Vagina (tissue), 2 donors: ENCODE data around the gene ADAT1. TPM values are rescaled to one million over a fixed set of nuclear protein-coding genes. Genes with fewer than 3 reads are reported as not detected.

Experiments used
- DNase-seq, 2 donors: peaks; one replicate each; pipeline ENCODE4 v3.0.0-alpha.2; 2017; ENCODE audit errors: extremely low spot score in 2 of 2
- H3K27ac ChIP-seq: fragments of 200-600 bp; sonication (generic); one replicate; pipeline ENCODE4 v1.5.1; 2019
- H3K27me3 ChIP-seq: fragments of 200-600 bp; sonication (generic); one replicate; pipeline ENCODE4 v1.5.1; 2019
- H3K36me3 ChIP-seq, 2 donors: fragments of 200-600 bp; sonication (generic); one replicate each; pipeline ENCODE4 v1.5.1; 2017 to 2019
- H3K4me1 ChIP-seq: fragments of 200-600 bp; sonication (generic); one replicate; pipeline ENCODE4 v1.5.1; 2019
- H3K4me3 ChIP-seq, 2 donors: fragments of 200-600 bp; sonication (generic); 1 replicate in 1 of 2; 2 replicates in 1 of 2; pipeline ENCODE4 v1.5.1; 2016 to 2019
- H3K9me3 ChIP-seq: fragments of 200-600 bp; sonication (generic); one replicate; pipeline ENCODE4 v1.5.1; 2019
- POLR2A ChIP-seq, 2 donors: fragments of 450-650 bp; IDR thresholded peaks; one replicate each; pipeline ENCODE4 v1.6.1; 2017; ENCODE audit warnings: antibody characterized with exemption in 2 of 2, mild to moderate bottlenecking in 2 of 2, moderate library complexity in 2 of 2
- POLR2AphosphoS5 ChIP-seq, 2 donors: sonication (generic); formaldehyde crosslinking; IDR thresholded peaks; one replicate each; pipeline ENCODE4 v1.9.0; 2017; ENCODE audit warnings: antibody characterized with exemption in 2 of 2, mild to moderate bottlenecking in 2 of 2, low read depth in 1 of 2; ENCODE audit not compliant: insufficient read depth in 1 of 2
- intact Hi-C: fragments of 100-400 bp; cut with DNase I; formaldehyde crosslinking; loops from one replicate; pipeline ENCODE4 v1.15.1; 2023
- total RNA-seq: library from RNA; depleted of rRNA; stranded (reverse); fragments of >200 nt; gene quantifications from one replicate; pipeline ENCODE4 v1.2.3, GENCODE V29; 2016
- TF ChIP-seq, protein P1 (sequence below), 3 experiments: fragments of 450-650 bp in 2 of 3; fragments of 200-600 bp in 1 of 3; sonication (generic) in 1 of 3; IDR thresholded peaks; one replicate each; pipeline ENCODE4 v1.5.1; 2017 to 2019; ENCODE audit warnings: antibody characterized with exemption in 3 of 3, mild to moderate bottlenecking in 2 of 3, moderate library complexity in 2 of 3

Gene ADAT1
- total RNA-seq, 1 donor from 2014 or later = 44.4 TPM

DNA sequence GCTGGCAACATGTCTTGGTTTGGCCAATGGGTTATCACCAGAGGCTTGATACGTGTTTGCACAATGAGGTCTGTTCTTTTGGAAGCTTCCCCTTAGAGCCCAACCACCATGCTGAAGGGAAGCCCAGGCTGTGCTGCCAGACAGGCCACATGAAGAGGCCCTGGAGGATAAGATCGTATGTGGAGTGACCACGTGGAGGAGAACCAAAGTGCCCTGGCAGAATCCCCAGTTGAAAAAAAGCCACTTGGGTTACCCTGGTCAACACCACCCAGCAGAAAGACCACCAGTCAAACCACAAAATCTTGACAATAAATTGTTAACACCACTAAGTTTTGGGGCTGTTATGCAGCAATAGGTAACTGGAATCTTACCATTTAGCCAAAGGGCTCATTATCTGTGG, 7.0 kb upstream of the ADAT1 start:
- Histone ChIP-seq H3K4me1 (no peaks in the 10 kb centered on the region), H3K27ac (no peak overlapping the region), H3K36me3 (peaks cover 0 to 85% of the 10 kb centered on the region in 2 donors), H3K9me3 (no peaks in the 10 kb centered on the region), H3K27me3 (no peaks in the 10 kb centered on the region), H3K4me3 (no peak overlapping the region)
- intact Hi-C loops = no loop called here
- TF ChIP-seq POLR2A (IDR thresholded peaks at IDR 0.05) (no peak), POLR2AphosphoS5 (IDR thresholded peaks at IDR 0.05; ENCODE audit: insufficient read depth in 1 of 2, low read depth in 1 of 2) (no peak)
- TF ChIP-seq, protein P1, sequence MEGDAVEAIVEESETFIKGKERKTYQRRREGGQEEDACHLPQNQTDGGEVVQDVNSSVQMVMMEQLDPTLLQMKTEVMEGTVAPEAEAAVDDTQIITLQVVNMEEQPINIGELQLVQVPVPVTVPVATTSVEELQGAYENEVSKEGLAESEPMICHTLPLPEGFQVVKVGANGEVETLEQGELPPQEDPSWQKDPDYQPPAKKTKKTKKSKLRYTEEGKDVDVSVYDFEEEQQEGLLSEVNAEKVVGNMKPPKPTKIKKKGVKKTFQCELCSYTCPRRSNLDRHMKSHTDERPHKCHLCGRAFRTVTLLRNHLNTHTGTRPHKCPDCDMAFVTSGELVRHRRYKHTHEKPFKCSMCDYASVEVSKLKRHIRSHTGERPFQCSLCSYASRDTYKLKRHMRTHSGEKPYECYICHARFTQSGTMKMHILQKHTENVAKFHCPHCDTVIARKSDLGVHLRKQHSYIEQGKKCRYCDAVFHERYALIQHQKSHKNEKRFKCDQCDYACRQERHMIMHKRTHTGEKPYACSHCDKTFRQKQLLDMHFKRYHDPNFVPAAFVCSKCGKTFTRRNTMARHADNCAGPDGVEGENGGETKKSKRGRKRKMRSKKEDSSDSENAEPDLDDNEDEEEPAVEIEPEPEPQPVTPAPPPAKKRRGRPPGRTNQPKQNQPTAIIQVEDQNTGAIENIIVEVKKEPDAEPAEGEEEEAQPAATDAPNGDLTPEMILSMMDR (IDR thresholded peaks at IDR 0.05) = no peak
- no peak for DNase-seq

DNA sequence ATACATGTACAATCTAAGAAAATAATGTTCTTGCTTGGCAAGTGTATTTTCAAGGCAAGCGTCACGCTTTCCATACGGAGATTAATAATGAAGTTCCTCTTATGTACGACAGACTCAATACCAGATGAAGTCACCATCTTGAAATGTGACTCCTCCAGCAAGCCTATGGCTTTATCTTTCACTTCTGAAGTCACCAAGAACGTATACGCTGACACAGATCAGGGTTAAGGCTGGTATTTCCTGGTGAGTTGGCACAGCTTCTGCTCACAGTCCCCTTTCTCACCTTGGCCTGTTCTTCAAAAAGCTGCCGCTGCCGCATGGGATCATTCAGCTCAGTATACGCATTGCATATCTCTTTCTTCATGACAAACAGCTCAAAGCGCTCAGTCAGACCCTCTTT, 6.1 kb upstream of the ADAT1 start:
- H3K4me3 ChIP-seq = no peak overlapping the region
- H3K36me3 ChIP-seq = peaks cover 0 to 76% of the 10 kb centered on the region in 2 donors
- no peak for DNase-seq
- no peaks in the 10 kb centered on the region for H3K9me3 ChIP-seq
- intact Hi-C loops = loop anchor here (2.0 to 10.0 kb wide), 2 partner anchors 28 to 164 kb away; partner anchors contain the start of gene TMEM170A
- TF ChIP-seq, protein P1 (IDR thresholded peaks at IDR 0.05) = no peak
- TF ChIP-seq POLR2AphosphoS5 (IDR thresholded peaks at IDR 0.05; ENCODE audit: insufficient read depth in 1 of 2, low read depth in 1 of 2) = no peak
- no peak for TF ChIP-seq POLR2A (IDR thresholded peaks at IDR 0.05)
- no peaks in the 10 kb centered on the region for H3K27me3 ChIP-seq
- no peak overlapping the region for H3K27ac ChIP-seq
- H3K4me1 ChIP-seq = no peaks in the 10 kb centered on the region

DNA sequence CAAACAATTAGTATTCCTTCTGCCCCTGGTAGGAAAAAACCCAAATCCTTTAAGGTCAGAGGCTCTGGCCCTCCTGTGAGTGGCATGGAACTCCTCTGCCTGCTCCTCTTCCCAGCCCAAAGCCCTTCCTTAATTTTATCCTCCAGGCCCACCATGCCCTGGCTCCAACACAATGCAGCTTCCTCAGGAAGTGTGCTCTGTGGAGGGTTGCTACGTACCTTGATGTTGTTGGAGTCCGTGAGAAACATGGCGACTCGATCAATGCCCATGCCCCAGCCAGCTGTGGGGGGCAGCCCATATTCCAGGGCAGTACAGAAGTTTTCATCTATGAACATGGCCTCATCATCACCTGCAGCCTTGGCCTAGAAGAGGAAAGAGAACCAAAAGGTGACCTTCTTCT, 5.3 kb upstream of the ADAT1 start:
- Histone ChIP-seq H3K4me1 (no peaks in the 10 kb centered on the region), H3K9me3 (no peaks in the 10 kb centered on the region), H3K27me3 (no peaks in the 10 kb centered on the region), H3K36me3 (peaks cover 0 to 68% of the 10 kb centered on the region in 2 donors), H3K27ac (no peak overlapping the region), H3K4me3 (no peak overlapping the region)
- intact Hi-C loops = loop anchor here (2.0 to 10.0 kb wide), 2 partner anchors 28 to 164 kb away; partner anchors contain the start of gene TMEM170A
- no peak for DNase-seq
- TF ChIP-seq, protein P1 (IDR thresholded peaks at IDR 0.05) = no peak
- TF ChIP-seq POLR2AphosphoS5 (IDR thresholded peaks at IDR 0.05; ENCODE audit: insufficient read depth in 1 of 2, low read depth in 1 of 2) (no peak), POLR2A (IDR thresholded peaks at IDR 0.05) (no peak)

DNA sequence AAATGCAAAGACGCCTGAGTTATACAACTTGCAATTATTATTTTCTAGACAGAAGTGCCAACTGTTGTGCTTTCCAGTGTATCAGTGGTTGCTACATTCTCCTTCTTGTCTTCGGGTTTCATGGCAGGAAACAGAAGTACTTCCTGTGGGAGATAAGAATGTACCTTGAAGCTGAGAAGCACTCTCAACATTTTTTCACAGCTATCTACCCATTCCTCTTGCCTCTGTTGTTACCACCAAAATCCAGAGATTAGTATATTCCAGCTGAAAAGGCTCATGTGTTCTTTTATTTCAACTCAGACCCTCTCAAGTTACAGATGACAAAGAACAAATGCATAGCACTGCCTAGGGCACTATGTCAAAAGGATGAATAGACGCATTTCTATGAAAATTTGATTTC, 4.8 kb upstream of the ADAT1 start:
- TF ChIP-seq POLR2A (IDR thresholded peaks at IDR 0.05) (no peak), POLR2AphosphoS5 (IDR thresholded peaks at IDR 0.05; ENCODE audit: insufficient read depth in 1 of 2, low read depth in 1 of 2) (no peak)
- TF ChIP-seq, protein P1 (IDR thresholded peaks at IDR 0.05) = no peak
- peaks cover 0 to 63% of the 10 kb centered on the region in 2 donors for H3K36me3 ChIP-seq
- H3K9me3 ChIP-seq = no peaks in the 10 kb centered on the region
- H3K27ac ChIP-seq = no peak overlapping the region
- no peaks in the 10 kb centered on the region for H3K4me1 ChIP-seq
- DNase-seq = no peak
- H3K4me3 ChIP-seq = no peak overlapping the region
- H3K27me3 ChIP-seq = no peaks in the 10 kb centered on the region
- intact Hi-C loops = loop anchor here (2.0 to 10.0 kb wide), 2 partner anchors 29 to 163 kb away; partner anchors contain the start of gene TMEM170A

DNA sequence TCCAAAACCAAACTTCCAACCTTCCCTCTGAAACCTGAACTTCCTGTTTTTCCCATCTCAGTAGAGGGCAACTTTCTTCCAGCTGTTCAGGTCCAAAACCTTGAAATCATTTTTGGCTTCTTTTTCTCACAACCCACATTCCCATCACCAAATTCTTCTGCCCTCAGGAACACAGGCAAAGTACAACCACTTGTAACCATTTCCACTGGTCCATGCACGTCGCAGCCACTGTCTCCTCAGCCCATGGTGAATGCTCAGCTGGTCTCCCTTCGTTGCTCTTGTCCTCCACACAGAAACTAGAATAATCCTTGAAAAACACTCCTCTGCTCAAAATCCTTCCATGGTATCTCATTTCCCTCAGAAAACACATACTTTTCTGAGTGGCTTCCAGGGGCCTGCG, 3.7 kb upstream of the ADAT1 start:
- H3K27ac ChIP-seq = no peak overlapping the region
- H3K4me1 ChIP-seq = peaks cover 8% of the 10 kb centered on the region
- no peaks in the 10 kb centered on the region for H3K9me3 ChIP-seq
- no peaks in the 10 kb centered on the region for H3K27me3 ChIP-seq
- no peak for TF ChIP-seq POLR2A (IDR thresholded peaks at IDR 0.05)
- TF ChIP-seq, protein P1 (IDR thresholded peaks at IDR 0.05) = no peak
- TF ChIP-seq POLR2AphosphoS5 (IDR thresholded peaks at IDR 0.05; ENCODE audit: insufficient read depth in 1 of 2, low read depth in 1 of 2) = no peak
- peaks cover 0 to 53% of the 10 kb centered on the region in 2 donors for H3K36me3 ChIP-seq
- intact Hi-C loops = loop anchor here (10.0 kb wide), 1 partner anchor 162 kb away; the partner anchor contains the start of gene TMEM170A
- no peak overlapping the region for H3K4me3 ChIP-seq
- DNase-seq = no peak
